ENCODE results near the gene STX18. TPM values are rescaled to one million over a fixed set of nuclear protein-coding genes. Genes with fewer than 3 reads are reported as not detected.

Gene STX18
- total RNA-seq, 1 donor from 2014 or later = 36.7 TPM

GRCh38 chr4:4418676-4419390 lies 123.0 kb downstream of the STX18 start:
- Mint-ChIP-seq H3K4me3 (no peak overlapping the region), H3K4me1 (ENCODE audit: unreplicated experiment) (peaks cover 4% of the 10 kb centered on the region), H3K27me3 (no peaks in the 10 kb centered on the region), H3K36me3 (peaks cover 19% of the 10 kb centered on the region), H3K27ac (no peak overlapping the region), H3K9me3 (no peaks in the 10 kb centered on the region)
- DNase-seq (ENCODE audit: extremely low spot score, unreplicated experiment) = peak; percentile 43
- no peak for TF ChIP-seq CTCF (conservative IDR thresholded peaks at IDR 0.05)

GRCh38 chr4:4417886-4418285 lies 124.0 kb downstream of the STX18 start:
- TF ChIP-seq CTCF (conservative IDR thresholded peaks at IDR 0.05) = no peak
- no peak for DNase-seq (ENCODE audit: extremely low spot score, unreplicated experiment)
- Mint-ChIP-seq H3K4me1 (ENCODE audit: unreplicated experiment) (peaks cover 4% of the 10 kb centered on the region), H3K36me3 (peaks cover 19% of the 10 kb centered on the region), H3K9me3 (no peaks in the 10 kb centered on the region), H3K27me3 (no peaks in the 10 kb centered on the region), H3K4me3 (no peak overlapping the region), H3K27ac (no peak overlapping the region)

- H3K36me3 Mint-ChIP-seq = peaks cover 19% of the 10 kb centered on the region
- H3K9me3 Mint-ChIP-seq = no peaks in the 10 kb centered on the region
- no peak for TF ChIP-seq CTCF (conservative IDR thresholded peaks at IDR 0.05)
- DNase-seq (ENCODE audit: extremely low spot score, unreplicated experiment) = no peak
- H3K4me1 Mint-ChIP-seq (ENCODE audit: unreplicated experiment) = peaks cover 4% of the 10 kb centered on the region
- no peak overlapping the region for H3K4me3 Mint-ChIP-seq
- H3K27ac Mint-ChIP-seq = no peak overlapping the region
- no peaks in the 10 kb centered on the region for H3K27me3 Mint-ChIP-seq
Measured at GRCh38 chr4:4416981-4417380, 124.9 kb downstream of the STX18 start.

GRCh38 chr4:4415806-4416805 lies 125.7 kb downstream of the STX18 start:
- no peaks in the 10 kb centered on the region for H3K9me3 Mint-ChIP-seq
- no peak overlapping the region for H3K4me3 Mint-ChIP-seq
- peaks cover 4% of the 10 kb centered on the region for H3K4me1 Mint-ChIP-seq (ENCODE audit: unreplicated experiment)
- no peaks in the 10 kb centered on the region for H3K27me3 Mint-ChIP-seq
- H3K36me3 Mint-ChIP-seq = peaks cover 18% of the 10 kb centered on the region
- DNase-seq (ENCODE audit: extremely low spot score, unreplicated experiment) = no peak
- no peak for TF ChIP-seq CTCF (conservative IDR thresholded peaks at IDR 0.05)
- H3K27ac Mint-ChIP-seq = no peak overlapping the region

- Mint-ChIP-seq H3K36me3 (peaks cover 19% of the 10 kb centered on the region), H3K9me3 (no peaks in the 10 kb centered on the region), H3K27ac (no peak overlapping the region), H3K4me3 (no peak overlapping the region), H3K4me1 (ENCODE audit: unreplicated experiment) (peaks cover 4% of the 10 kb centered on the region), H3K27me3 (no peaks in the 10 kb centered on the region)
- TF ChIP-seq CTCF (conservative IDR thresholded peaks at IDR 0.05) = no peak
- DNase-seq (ENCODE audit: extremely low spot score, unreplicated experiment) = no peak
Measured at GRCh38 chr4:4415107-4415805, 126.6 kb downstream of the STX18 start.
